ENCODE data around the gene KLHL29.

KLHL29 gene

GRCh38 chr2:23584054-23584745, 199.2 kb downstream of the KLHL29 start:
- peak; percentile 62 for DNase-seq

- DNase-seq, result no peak
Measured at GRCh38 chr2:23585273-23586170, 200.5 kb downstream of the KLHL29 start.

- no peak for DNase-seq
Measured at GRCh38 chr2:23586741-23587306, 201.8 kb downstream of the KLHL29 start.

GRCh38 chr2:23587341-23587880, 202.4 kb downstream of the KLHL29 start:
- no peak for DNase-seq

GRCh38 chr2:23588106-23588505, 203.1 kb downstream of the KLHL29 start:
- DNase-seq, result no peak

GRCh38 chr2:23588508-23589201, 203.7 kb downstream of the KLHL29 start:
- DNase-seq, result no peak

GRCh38 chr2:23589220-23589647, 204.3 kb downstream of the KLHL29 start:
- no peak for DNase-seq

GRCh38 chr2:23589739-23590138, 204.8 kb downstream of the KLHL29 start:
- no peak for DNase-seq

GRCh38 chr2:23590241-23590869, 205.4 kb downstream of the KLHL29 start:
- no peak for DNase-seq

GRCh38 chr2:23591111-23591510, 206.1 kb downstream of the KLHL29 start:
- DNase-seq, result no peak

- DNase-seq, result no peak
Measured at GRCh38 chr2:23592061-23592685, 207.2 kb downstream of the KLHL29 start.

GRCh38 chr2:23592898-23593751, 208.1 kb downstream of the KLHL29 start:
- no peak for DNase-seq

GRCh38 chr2:23593752-23594459, 208.9 kb downstream of the KLHL29 start:
- DNase-seq, result peak; percentile 51

- no peak for DNase-seq
Measured at GRCh38 chr2:23594460-23594825, 209.5 kb downstream of the KLHL29 start.

GRCh38 chr2:23595021-23595420, 210.0 kb downstream of the KLHL29 start:
- no peak for DNase-seq

GRCh38 chr2:23595601-23596251, 210.7 kb downstream of the KLHL29 start:
- DNase-seq, result peak; percentile 87

- DNase-seq, result no peak
Measured at GRCh38 chr2:23596316-23596885, 211.4 kb downstream of the KLHL29 start.

GRCh38 chr2:23597687-23598086, 212.7 kb downstream of the KLHL29 start:
- DNase-seq, result no peak

- DNase-seq, result no peak
Measured at GRCh38 chr2:23599006-23599405, 214.0 kb downstream of the KLHL29 start.
